ENCODE measurements around the gene TNK2. TPM values are rescaled to one million over a fixed set of nuclear protein-coding genes. Genes with fewer than 3 reads are reported as not detected.

TNK2 gene
- polyA plus RNA-seq, 2 of the 4 experiments (the other 2 are of a cell fraction) = 2.2 to 12.5 TPM

GRCh38 chr3:195891431-195892104 lies 16.8 kb downstream of the TNK2 start (continued):
- no peak for TF ChIP-seq EHF (CRISPR knock-in tag; IDR thresholded peaks at IDR 0.05)
- no peak for TF ChIP-seq NPAS2 (CRISPR knock-in tag; IDR thresholded peaks at IDR 0.05; ENCODE audit: borderline replicate concordance)

- TF ChIP-seq MAX (IDR thresholded peaks at IDR 0.05) (no peak), HDAC2 (IDR thresholded peaks at IDR 0.05) (no peak), NFE2L2 (conservative IDR thresholded peaks at IDR 0.05; ENCODE audit: low read length) (no peak), REST (IDR thresholded peaks at IDR 0.05) (no peak), PBX3 (IDR thresholded peaks at IDR 0.05) (no peak), ZC3H11A (IDR thresholded peaks at IDR 0.05) (no peak), HOXB13 (CRISPR knock-in tag; IDR thresholded peaks at IDR 0.05; ENCODE audit: low read depth) (no peak), NR3C1 (IDR thresholded peaks at IDR 0.05) (no peak), MAZ (IDR thresholded peaks at IDR 0.05; ENCODE audit: borderline replicate concordance, low read depth, low read length) (no peak), TFCP2L1 (CRISPR knock-in tag; IDR thresholded peaks at IDR 0.05) (no peak), FOXS1 (CRISPR knock-in tag; IDR thresholded peaks at IDR 0.05) (no peak), POLR2A (IDR thresholded peaks at IDR 0.05; ENCODE audit: low read length) (no peak), FOSB (CRISPR knock-in tag; IDR thresholded peaks at IDR 0.05) (no peak), ZFP36 (IDR thresholded peaks at IDR 0.05; ENCODE audit: borderline replicate concordance, partially characterized antibody) (no peak), SMC3 (IDR thresholded peaks at IDR 0.05) (no peak)
- FAIRE-seq (no peak), ATAC-seq (no peak), DNase-seq (ENCODE audit: low read depth in 1 of 2, low spot score in 1 of 2) (no peak)
- Histone ChIP-seq H3K27ac (no peak overlapping the region), H3K4me3 (no peak overlapping the region), H3K4me2 (no peak overlapping the region), H3K4me1 (no peaks in the 10 kb centered on the region), H3K9me3 (no peaks in the 10 kb centered on the region)
- WGBS (ENCODE audit: missing lambda C conversion rate) = 81% methylated on average over 4 of the region's 8 CpGs
- ChIA-PET POLR2A (no interaction called here), CTCF (interaction anchor here (1.6 to 15.1 kb wide), 4 partner anchors 13 to 35 kb away, joined by 3 to 207 read pairs (median 170); no protein-coding TSS in a partner anchor)
Observed at GRCh38 chr3:195889870-195890295, 18.5 kb downstream of the TNK2 start.

- WGBS (ENCODE audit: missing lambda C conversion rate) = 94% methylated on average over 20 of the region's 26 CpGs
- FAIRE-seq (no peak), DNase-seq (ENCODE audit: low read depth in 1 of 2, low spot score in 1 of 2) (no peak), ATAC-seq (no peak)
- Histone ChIP-seq H3K4me1 (no peaks in the 10 kb centered on the region), H3K9me3 (no peaks in the 10 kb centered on the region), H3K4me2 (no peak overlapping the region), H3K27ac (no peak overlapping the region), H3K4me3 (no peak overlapping the region)
- TF ChIP-seq RARB (CRISPR knock-in tag; IDR thresholded peaks at IDR 0.05) (no peak), HOXB13 (CRISPR knock-in tag; IDR thresholded peaks at IDR 0.05; ENCODE audit: low read depth) (no peak), CBX8 (IDR thresholded peaks at IDR 0.05) (no peak), ATOH8 (CRISPR knock-in tag; IDR thresholded peaks at IDR 0.05; ENCODE audit: low read depth) (no peak), REST (IDR thresholded peaks at IDR 0.05) (no peak), JUN (IDR thresholded peaks at IDR 0.05) (no peak)
- ChIA-PET CTCF (interaction anchor here (1.6 to 15.1 kb wide), 4 partner anchors 13 to 35 kb away, joined by 3 to 207 read pairs (median 170); no protein-coding TSS in a partner anchor), POLR2A (no interaction called here)
Observed at GRCh38 chr3:195888981-195889869, 19.1 kb downstream of the TNK2 start.
